NCI-H2171 treated with DMSO at 0.1 percent for 48 hours (cell line): ENCODE results near the gene ATP11B.

Experiments
- DNase-seq: peaks from one replicate; lab custom pipeline; 2025; lab: John Stamatoyannopoulos, UW

ATP11B gene

DNA sequence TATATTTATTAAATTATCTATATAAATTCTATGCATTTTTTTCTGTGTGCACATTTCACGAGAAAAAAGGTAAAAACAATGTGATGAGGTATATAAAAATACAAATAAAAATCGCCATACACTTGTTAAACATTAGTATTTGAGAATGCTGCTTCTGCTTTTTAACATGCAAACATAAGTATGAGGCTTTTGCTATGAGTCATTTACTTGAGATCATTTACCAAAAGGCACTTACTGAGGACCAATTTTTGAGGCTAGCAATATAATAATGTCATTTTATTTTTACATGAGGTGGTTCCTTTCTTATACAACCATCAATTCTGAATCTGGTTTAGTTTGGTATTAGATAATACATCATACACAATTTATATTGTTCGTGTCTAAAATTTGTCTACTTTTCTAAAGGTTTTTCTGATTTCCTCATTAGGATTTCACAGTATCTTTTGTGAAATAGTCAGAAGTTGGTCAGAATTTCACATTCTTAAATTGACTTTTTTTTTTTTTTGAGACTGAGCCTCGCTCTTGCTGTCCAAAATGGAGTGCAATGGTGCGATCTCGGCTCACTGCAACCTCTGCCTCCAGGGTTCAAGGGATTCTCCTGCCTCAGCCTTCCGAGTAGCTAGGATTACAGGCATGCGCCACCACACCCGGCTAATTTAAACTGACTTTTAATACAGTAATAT, 161.4 kb downstream of the ATP11B start:
- DNase-seq = no peak

DNA sequence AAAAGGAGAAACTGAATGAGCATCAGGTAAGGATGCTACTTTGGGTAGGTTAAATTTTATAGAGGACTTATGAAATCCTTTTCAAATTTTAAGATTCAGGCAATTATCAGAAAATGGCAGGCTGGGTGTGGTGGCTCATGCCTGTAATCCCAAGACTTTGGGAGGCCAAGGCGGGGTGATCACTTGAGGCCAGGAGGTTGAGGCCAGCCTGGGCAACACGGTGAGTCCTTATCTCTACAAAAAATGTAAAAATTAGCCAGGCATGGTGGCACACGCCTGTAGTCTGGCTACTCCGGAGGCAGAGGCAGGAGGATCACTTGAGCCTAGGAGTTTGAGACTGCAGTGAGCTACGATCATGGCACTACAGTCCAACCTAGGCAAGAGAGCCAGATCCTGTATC, 163.9 kb downstream of the ATP11B start:
- DNase-seq = no peak

DNA sequence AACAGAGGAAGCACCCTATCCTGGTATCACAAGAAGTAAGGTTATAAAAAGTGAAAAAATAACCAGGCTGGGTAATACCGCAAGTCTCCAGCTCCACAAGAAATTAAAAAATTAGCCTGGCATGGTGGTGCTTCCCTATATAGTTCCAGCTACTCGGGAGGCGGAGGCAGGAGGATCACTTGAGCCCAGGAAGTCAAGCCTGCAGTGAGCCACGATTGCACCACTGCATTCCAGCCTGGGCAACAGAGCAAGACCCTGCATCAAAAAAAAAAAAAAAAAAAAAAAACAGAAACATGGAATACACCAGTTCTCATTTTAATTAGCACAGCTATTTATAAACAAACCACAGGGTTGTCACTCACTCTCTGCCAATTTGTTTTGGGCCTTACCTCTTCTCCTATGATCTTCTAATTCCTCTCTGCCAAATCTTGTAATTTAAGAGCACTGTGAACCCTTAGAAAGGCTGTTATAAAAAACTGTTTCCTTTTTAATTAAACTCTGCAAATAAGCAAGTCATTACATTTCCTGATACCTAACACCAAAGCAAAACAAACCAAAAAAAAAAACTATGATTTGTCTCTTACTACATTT, 164.5 kb downstream of the ATP11B start:
- DNase-seq = no peak

GRCh38 chr3:182959474-182960350, 166.4 kb downstream of the ATP11B start:
- no peak for DNase-seq

GRCh38 chr3:182962166-182962565, 168.9 kb downstream of the ATP11B start:
- DNase-seq = no peak

DNA sequence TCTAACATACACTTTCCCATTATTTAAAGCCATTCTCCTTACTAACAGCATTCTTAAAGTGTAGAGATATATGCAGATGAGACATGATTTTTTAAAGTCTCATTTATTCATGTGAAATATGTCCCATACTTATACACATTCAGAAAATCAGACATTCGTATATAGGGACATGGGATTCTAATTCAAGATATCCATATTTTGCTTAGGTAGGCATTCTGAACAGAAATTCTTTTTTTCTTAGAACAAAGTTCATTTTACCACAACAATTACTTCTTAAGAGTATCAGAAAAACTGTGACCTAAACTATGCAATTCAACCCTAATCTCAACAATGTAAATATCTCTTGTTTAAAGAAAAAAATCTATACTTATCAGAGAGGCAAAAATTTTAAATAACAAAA, 170.9 kb downstream of the ATP11B start:
- no peak for DNase-seq

DNA sequence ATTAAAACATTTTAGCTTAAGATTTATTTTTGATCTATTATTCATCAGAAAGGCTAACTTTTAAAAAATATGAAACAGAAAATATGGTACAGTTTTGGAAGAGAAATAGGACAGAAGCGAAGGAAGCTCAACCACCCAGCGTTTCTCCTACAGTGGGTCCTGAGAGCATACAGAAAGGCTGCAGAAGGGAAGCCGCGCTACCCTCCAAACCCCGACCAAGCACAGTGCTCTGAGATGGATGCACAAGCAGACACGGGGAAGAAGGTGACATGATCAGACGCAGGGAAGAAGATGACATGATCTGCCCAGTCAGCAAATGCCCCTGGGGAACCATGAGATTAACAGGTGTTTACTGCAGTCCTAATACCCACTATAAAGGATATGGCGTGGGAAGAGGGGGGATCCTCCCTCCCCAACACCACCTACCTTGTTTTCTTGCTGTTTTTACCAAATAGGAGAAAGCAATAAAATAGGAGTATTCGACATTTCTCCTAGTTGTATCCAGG, 172.6 kb downstream of the ATP11B start:
- DNase-seq = no peak

- no peak for DNase-seq
Observed at GRCh38 chr3:182967218-182968204, 174.2 kb downstream of the ATP11B start.

DNA sequence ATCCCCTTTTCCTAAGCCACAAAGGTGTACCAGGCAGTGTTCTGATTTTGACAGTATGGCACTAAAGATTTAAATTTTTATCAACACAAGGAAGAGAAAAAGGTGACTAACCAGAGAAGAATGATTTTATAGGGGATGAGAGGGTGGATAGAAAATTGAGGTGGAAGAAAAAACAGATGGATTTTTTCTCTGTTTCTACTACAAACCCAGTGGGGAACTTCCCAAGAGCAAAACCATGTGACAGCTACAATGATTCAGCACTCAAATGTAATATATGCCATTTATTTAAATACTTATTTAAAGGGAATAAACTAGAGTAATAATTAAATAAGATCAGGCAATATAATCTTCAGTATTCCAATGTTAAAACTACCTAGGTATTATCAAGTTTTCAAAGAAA, 176.0 kb downstream of the ATP11B start:
- no peak for DNase-seq

- no peak for DNase-seq
Observed at GRCh38 chr3:182969853-182970252, 176.5 kb downstream of the ATP11B start.

DNA sequence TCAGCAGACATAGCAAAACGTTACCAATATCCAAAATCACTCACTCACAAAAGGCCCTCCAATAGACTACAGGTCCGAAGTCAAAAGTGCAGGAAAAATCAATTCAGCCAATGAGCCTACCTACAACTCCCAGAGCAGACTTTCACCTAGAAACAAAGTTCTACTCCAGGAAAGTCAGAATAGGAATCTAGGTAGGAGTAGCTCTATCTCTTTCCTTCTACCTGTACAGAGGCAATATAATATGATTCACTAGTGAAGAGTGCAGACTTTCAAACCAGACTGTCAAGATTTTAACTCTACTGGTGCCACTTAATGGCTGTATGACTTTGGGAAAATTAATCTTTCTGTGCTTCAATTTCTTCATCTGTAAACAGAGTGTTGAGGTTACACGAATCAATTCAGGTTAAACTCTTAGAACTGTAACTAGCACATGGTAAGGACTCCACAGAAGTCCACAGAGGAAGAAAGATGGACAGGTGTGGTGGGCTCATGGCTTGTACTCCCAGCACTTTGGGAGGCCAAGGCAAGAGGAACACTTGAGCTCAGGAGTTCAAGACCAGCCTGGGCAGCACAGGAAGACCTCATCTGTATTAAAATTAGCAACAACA, 177.6 kb downstream of the ATP11B start:
- DNase-seq = no peak
